HG03159 (cell line): Measurements from ENCODE around the gene SCN4B.

ENCODE experiments used
- ATAC-seq: cut with Tn5 transposase; IDR thresholded peaks from one replicate; pipeline ENCODE4 v1.9.1; 2021; ENCODE audit warnings: mild to moderate bottlenecking, moderate library complexity; ENCODE audit not compliant: unreplicated experiment

Gene SCN4B

GRCh38 chr11:118154641-118155040 lies 2.0 kb upstream of the SCN4B start:
- ATAC-seq, result no peak

DNA sequence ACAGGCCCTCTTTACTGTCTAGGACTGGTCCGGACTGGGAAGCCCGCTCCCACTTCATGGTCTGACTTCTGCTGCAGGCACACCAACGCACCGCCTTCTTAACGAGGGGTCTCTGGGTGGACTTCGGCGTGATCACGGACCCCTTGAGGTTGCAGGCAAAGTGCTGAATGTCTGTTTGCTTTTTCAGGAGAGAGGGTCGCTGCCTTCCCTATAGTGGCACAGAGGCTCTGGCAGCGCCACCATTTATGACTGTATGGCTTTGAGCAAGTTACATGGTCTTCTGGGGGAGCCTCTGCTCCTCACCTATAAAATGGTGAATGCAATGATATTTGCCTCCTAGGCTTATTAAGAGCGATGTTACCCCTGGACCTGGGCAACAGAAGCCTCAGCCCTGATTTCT lies 1.4 kb upstream of the SCN4B start:
- ATAC-seq, result no peak

DNA sequence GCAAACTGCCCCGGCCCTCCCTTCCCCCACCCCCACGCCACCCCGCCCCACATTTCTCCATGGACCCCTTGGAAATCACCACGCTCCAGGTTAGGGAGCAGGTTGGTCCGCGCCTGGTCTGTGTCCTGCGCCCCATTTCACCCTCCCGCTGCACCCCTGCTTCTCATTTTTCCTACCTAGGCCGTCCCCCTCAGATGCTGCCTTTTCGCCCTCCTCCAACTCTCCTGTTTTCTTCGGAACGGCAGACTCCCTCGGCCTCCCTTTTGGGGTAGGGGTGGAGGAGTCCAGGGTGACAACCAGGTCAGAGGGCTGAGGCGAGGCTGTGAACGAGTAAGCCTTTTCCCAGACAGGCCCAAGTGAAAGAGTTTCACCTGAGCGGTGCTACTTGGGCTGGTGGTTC lies 893 bp upstream of the SCN4B start:
- no peak for ATAC-seq

GRCh38 chr11:118152020-118152551 lies 537 bp downstream of the SCN4B start:
- no peak for ATAC-seq

DNA sequence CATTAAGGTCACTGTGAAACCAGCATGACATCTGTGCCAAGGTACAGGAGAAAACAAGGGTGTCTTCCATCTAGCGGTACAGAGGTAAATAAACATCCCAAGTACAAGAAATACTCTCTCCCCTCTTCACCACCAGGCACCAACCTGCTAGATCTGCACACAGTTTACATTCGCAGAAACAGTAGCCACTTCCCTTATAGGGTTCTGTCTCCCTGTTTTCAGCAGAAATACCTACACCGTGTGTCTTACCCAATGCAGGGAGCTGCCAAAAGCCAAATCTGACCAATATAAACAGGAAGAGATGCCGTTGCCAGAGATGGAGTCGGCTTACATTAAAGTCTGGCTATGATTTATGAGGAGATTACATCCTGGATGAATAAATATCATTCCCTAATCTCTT lies 1.2 kb downstream of the SCN4B start:
- ATAC-seq, result no peak

DNA sequence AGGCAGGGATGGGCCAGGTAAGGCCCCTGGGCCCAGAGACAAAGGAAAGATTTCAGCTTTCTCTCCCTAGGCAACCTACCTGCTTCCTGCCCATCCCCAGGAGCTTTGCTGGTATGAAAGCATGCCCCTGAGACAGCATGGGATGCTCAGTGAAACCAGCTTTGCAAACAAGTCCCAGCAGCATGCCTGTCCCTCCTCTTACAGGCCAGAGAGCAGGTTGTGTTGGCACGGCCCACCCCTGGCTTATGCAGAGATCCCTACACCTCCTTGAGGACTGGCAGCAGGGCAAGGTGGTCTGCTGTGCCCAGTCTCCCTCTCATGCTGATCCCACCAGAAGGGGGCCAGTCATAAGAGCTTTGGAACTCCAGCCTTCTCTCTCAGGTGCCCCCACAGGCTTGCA lies 3.1 kb downstream of the SCN4B start:
- ATAC-seq, result no peak

DNA sequence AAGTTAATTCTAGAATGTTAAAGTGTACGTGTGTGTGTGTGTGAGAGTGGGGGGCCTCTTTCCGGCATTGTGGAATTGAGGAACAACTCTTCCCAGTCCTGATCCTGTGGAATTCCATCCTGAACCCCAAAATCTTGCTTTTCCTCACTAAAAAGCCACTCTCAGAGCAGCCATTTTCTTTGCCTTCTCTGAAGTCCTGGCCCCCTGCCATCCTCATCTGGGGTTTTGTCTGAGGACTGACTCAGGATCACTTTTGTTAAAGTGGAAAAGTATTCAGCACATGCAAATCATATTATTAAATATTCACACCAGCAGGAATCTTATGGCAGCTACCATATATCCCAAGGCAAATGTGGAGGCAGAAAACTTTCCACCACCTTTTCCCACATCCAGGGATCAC lies 3.8 kb downstream of the SCN4B start:
- no peak for ATAC-seq

- no peak for ATAC-seq
Measured at GRCh38 chr11:118148240-118148639, 4.4 kb downstream of the SCN4B start.

- ATAC-seq, result no peak
Measured at GRCh38 chr11:118147502-118147901, 5.1 kb downstream of the SCN4B start.

GRCh38 chr11:118146554-118146953 lies 6.1 kb downstream of the SCN4B start:
- no peak for ATAC-seq

DNA sequence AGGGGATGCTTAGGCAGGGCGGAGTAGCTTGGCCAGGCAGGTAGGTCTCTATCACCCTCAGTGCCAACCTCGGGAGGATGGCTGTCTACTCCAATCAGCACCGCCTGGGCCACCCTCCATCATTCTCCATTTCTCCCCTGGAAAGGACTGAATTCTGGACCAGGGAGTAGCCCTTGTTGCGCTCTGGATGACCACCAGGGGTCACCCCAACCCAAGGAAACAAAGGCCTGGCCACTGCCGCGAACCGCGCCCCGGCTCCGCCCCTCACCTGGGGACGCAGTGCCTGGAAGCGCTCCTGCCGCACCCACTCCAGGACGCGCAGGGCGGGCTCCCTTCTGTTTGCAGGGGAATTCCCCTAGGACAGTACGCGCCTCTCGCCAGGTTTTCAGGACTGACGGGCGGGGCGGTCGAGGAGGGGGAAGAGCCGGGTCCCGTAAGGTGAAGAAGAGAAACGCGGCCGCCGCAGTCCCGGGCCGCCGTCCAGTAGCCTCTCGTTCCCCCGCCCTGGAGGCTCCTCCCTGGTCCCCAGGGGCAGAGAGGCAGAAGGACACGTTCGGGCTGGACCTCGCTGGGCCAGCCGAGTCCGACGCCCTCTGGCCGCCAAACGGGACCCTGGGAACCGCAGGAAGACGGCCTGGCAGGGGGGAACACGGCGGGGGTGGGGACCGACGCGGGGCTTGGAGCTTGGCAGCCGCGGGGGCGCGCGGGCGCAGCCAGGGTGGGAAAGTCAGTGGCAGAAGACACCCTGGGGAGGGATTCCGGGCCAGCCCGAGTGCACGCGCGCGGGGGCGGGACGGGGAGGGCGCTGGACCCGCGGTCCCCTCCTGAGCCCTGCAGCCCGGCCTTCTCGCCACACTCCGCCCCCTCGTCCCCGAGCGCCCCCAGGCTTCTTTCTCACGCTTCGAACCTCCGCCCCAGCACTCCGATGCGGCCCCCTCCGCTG lies 7.1 kb downstream of the SCN4B start:
- ATAC-seq, result peak; percentile 88

DNA sequence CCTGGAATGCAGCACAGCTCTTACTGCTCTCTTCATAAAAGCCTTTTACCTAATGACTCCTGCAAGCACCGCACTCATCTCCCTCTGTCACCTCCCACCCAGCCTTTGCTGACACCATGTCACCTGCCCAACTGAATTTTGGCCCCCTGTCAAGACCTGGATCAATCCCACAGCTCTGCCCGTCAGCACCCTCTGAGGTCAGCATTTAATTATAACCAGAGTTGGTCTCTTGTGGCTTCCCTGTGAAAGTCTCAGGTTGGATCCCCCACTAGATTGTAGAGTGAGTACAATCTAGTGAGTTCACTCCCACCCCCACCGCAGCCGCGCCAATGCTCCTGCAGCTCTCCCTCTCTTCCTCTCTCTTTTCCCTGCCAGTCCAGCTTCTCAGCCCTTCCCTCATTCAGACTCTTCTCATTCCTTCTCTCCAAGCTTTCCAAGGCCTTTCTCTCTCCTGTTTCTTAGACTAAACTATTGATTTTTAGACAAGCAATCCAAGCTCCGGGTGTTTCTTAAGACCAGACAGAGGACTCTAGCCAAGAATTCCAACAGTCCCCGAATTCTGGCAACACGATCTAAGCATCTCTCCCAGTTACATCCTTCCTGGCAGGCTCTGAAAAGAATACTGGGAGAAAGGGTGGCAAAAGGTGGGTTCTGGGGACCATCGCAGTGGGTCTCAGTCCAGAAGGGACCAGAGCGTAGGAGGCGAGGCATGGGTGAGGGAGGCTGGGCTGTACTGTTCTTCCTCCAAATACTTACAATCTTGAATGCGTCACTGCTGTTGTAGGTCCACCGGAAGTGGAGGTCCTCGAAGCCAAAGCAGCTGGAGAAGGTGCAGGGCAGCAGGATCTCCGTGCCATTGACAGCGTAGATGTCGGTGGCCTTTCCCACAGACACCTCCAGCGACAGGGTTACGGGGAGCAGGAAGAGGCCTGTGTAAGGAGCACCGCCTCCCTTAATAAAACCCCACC lies 8.0 kb downstream of the SCN4B start:
- no peak for ATAC-seq

DNA sequence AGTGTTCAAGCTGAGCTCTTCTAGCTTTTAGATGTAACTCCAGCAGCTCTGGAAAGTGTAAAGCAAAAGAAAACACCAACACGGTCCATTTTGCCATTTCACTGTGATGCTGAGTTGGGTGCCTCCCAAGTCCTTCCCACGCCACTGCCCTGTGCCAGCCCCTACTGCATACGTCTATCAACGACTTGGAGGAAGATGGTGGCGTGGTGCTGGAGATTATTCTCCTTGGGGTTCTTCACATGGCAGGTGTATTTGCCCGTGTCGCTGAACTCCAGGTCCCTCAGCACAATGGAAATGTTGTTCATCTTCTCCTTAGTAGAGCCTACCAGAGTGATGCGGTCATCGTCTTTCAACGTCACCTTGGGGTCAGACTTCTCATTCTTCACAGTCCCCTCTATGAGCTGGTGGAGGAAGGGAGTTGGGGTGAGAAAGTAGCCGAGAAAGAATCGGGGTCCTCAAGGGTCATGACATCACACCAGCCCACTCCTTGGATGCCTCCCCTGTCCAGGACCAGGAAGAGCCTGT lies 8.9 kb downstream of the SCN4B start:
- no peak for ATAC-seq

DNA sequence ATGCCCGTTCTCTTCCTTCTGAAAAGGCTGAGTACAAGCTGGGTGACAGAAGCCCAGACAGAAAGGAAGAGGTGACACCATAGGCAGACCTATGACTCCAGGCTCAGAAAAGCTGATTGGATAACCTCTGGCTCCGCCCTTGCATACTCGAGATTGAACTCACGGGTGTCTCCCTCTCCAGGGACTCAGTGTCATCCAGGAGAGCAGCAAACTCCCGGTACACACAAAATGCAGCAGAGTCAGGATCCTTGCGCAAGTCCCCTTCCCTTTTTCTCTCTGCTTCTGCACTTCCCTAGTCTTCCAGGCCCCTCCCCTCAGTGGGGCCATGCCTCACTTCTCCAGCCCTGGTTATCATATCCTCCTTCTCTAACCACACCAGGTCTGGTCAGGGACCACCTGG lies 9.8 kb downstream of the SCN4B start:
- no peak for ATAC-seq

DNA sequence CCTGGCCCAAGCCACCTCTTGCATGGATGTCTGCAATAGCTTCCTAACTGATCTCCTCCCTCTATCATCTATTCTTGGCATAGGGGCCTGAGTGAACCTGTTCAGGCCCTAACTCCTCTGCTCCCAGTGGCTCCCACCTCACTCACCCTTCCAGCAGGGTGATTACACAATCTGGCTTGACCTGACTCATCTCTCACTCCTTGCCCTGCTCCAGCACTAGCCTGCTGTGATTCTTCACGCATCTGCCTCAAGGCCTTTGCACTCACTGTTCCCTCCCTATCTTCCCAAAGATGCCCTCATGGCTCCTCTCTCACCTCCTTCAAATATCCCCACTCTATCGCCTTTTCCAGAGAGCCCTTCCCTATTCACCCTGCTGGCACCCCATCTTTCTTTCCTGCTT lies 10.5 kb downstream of the SCN4B start:
- no peak for ATAC-seq

DNA sequence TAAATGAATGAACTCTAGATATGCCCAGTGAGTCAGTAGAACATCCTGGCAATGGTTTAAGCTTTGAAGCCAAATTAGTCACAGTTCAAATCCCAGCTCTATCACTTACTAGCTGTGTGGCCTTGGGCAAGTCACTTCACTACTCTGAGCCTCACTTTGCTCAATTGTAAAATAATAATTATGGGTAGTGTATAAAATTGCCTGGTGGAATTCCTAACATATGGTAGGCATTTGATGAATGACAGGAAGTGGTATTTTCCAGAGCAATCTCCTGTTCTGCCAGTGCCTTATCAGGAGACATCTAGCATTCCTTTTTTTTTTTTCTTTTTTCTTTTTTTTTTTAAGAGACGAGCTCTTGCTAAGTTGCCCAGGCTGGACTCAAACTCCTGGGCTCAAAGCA lies 13.0 kb downstream of the SCN4B start:
- no peak for ATAC-seq

DNA sequence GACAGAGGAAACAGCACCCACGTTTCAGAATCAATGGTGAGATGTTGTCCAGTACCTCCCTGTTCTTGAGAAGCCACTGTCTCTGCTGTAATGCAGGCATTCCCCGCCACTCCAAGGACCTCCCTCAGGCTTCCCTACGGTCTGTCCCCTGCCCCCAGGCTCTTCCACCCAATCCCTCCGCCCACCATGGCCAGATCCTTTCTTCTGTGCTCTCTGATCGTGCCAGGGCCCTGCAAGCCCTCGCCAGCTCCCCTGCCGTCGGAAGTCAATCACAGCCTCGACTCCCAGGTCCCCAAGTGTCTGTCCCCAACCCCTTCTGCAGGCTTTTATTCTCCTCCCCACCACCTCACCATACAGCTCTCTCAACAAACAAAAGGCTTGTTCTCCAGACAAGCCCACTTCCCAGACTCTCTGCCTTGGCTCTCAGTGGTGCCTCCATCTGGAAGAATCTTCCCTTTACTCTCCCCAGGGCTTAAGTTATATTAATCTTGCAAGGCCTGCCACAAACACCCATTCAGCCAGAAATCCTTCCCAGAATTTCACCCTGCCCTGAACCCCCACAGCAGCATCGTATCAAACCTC lies 13.7 kb downstream of the SCN4B start:
- ATAC-seq, result no peak

DNA sequence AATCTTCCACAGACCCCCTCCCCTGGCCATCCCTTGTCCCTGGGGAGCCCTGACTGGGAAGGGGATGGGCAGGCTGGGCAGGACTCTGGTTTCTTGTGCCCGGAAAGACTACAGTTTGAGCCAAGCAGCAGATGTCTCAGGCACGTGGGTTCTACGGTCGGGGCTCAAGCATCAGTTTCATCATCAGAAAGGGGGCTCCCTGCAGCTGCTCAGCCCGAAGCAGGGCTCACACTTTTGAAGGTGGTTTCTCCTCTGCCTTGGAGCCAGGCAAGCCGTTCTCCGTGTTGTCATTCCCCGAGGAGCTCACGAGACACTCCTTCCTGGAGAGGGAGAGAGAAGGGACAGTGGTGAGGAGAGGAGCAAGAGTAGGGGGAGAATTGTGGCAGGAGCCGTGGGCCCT lies 15.8 kb downstream of the SCN4B start:
- ATAC-seq, result no peak

DNA sequence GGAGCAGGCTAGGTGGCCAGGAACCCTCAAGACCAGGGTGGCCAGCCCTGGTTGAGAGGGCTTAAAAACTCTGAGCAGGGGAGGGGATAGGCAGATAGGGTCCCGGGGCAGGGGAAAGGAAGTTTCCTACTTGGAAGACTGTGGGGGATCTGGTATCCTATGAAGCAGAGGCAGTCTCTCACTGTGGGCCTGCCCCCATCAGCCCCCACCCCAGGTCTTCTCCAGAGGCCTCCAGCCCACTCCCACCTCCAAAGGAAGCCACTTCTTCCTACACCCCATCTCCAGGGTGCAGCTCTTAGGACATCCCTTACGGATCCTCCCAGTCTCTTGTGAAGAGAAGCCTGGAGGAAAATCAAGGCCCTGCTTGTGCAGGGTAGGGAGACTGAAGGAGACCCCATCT lies 16.3 kb downstream of the SCN4B start:
- no peak for ATAC-seq

DNA sequence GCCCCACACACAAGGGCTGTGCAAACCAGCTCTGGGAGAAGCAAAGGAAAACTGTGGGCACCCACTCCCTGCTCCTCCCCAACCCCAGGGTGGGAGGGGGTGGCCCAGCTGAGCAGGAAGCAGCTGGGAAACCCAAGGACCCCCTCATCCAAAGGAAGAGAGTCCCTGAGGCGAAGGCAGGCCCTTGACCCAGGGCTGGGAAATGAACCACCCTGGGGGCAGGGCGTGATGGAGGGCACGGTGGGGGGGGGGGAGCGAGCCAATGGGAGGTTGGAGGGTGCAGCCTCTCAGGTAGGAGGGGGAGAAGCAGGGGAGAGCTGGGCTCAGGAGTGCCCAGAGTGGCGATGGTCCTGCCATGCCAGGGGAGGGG lies 16.8 kb downstream of the SCN4B start:
- no peak for ATAC-seq
